Medulla oblongata (tissue), 1 donor: Measurements from ENCODE around the gene VGLL4.

Experiments used
- DNase-seq: peaks from one replicate; pipeline ENCODE4 v3.0.0-alpha.2; 2015; ENCODE audit errors: extremely low spot score

Gene VGLL4

GRCh38 chr3:11507719-11508118 is 136.0 kb downstream of the VGLL4 start:
- DNase-seq, result no peak
